ENCODE data around the gene GDF7. TPM values are rescaled to one million over a fixed set of nuclear protein-coding genes. Genes with fewer than 3 reads are reported as not detected.

The GDF7 gene
- polyA plus RNA-seq, 1 of the 3 experiments (the other 2 are of a cell fraction), result 0.02 TPM

GRCh38 chr2:20624156-20624883 lies 42.6 kb upstream of the GDF7 start:
- Histone ChIP-seq H3K36me3 (replicated peaks in 1 of 2; ENCODE audit: control insufficient read depth in 1 of 2, insufficient read depth in 2 of 2, low read length in 1 of 2) (peaks cover 0 to 35% of the 10 kb centered on the region in 2 experiments), H3K27me3 (ENCODE audit: insufficient read depth) (no peaks in the 10 kb centered on the region), H3K4me3 (ENCODE audit: low read depth in 2 of 2, low read length in 1 of 2) (no peak overlapping the region), H3K9me3 (no peaks in the 10 kb centered on the region), H3K9me2 (no peaks in the 10 kb centered on the region), H2AFZ (ENCODE audit: low read depth) (no peak overlapping the region), H3F3A (replicated peaks; ENCODE audit: insufficient read depth) (no peaks in the 10 kb centered on the region), H3K4me1 (ENCODE audit: control insufficient read depth in 1 of 2, insufficient read depth in 2 of 2, low read depth in 1 of 2, low read length in 1 of 2) (peaks cover 0 to 32% of the 10 kb centered on the region in 2 experiments; a peak in 1 of 4 replicates), H3K27ac (ENCODE audit: low read depth in 2 of 2, low read length in 1 of 2) (no peak overlapping the region), H3K9ac (no peak overlapping the region), H3K79me2 (ENCODE audit: insufficient read depth) (no peaks in the 10 kb centered on the region), H3K4me2 (no peak overlapping the region), H4K20me1 (ENCODE audit: insufficient read depth) (no peaks in the 10 kb centered on the region)
- ChIA-PET CTCF (interaction anchor here (0.6 to 4.8 kb wide), 9 partner anchors 11 to 245 kb away, joined by 3 to 33 read pairs (median 7); partner anchors contain the start of gene HS1BP3), POLR2A (interaction anchor here (1.1 to 3.3 kb wide), 4 partner anchors 38 to 177 kb away, joined by 3 to 15 read pairs (median 4); partner anchors contain the start of gene RHOB)
- TF ChIP-seq TEAD4 (IDR thresholded peaks at IDR 0.05; ENCODE audit: borderline replicate concordance, insufficient read depth) (no peak), MAX (IDR thresholded peaks at IDR 0.05; ENCODE audit: low read depth) (no peak), JUND (IDR thresholded peaks at IDR 0.05) (no peak), RFX5 (IDR thresholded peaks at IDR 0.05; ENCODE audit: low read length) (no peak), YY1 (IDR thresholded peaks at IDR 0.05; ENCODE audit: low read depth) (no peak), REST (IDR thresholded peaks at IDR 0.05; ENCODE audit: low read depth, low read length) (no peak), PBX3 (IDR thresholded peaks at IDR 0.05) (no peak), CHD2 (IDR thresholded peaks at IDR 0.05; ENCODE audit: low read length, partially characterized antibody) (no peak), RCOR1 (IDR thresholded peaks at IDR 0.05; ENCODE audit: low read length) (no peak), SIN3A (IDR thresholded peaks at IDR 0.05; ENCODE audit: borderline replicate concordance, low read depth, low read length) (no peak), SMC3 (IDR thresholded peaks at IDR 0.05; ENCODE audit: low read depth, low read length) (no peak), NRF1 (IDR thresholded peaks at IDR 0.05; ENCODE audit: low read depth, low read length) (no peak), FOSL2 (IDR thresholded peaks at IDR 0.05; ENCODE audit: borderline replicate concordance, low read depth) (no peak)
- no peak for DNase-seq
- whole genome bisulfite sequencing (ENCODE audit: low lambda C conversion rate), result 91% methylated on average over 17 of the region's 20 CpGs
